BE2C (cell line): ENCODE data around the gene FRMPD4.

ENCODE experiments used
- DNase-seq: peaks from one replicate; pipeline ENCODE4 v3.0.0-alpha.2; 2020
- H3K27me3 ChIP-seq: fragments of 250-450 bp; sonication (Bioruptor Pico); 2 replicates; pipeline ENCODE4 v1.5.1; 2020; ENCODE audit warnings: mild to moderate bottlenecking
- H3K36me3 ChIP-seq: fragments of 250-450 bp; sonication (Bioruptor Pico); 2 replicates; pipeline ENCODE4 v1.5.1; 2020; ENCODE audit warnings: mild to moderate bottlenecking
- H3K4me1 ChIP-seq: fragments of 250-450 bp; sonication (Bioruptor Pico); 2 replicates; pipeline ENCODE4 v1.5.1; 2020
- H3K4me3 ChIP-seq: 2 replicates; pipeline ENCODE4 v1.5.1; 2011; ENCODE audit warnings: low read depth, low read length
- H3K9me3 ChIP-seq: fragments of 250-450 bp; sonication (Bioruptor Pico); 2 replicates; pipeline ENCODE4 v1.5.1; 2020
- TF ChIP-seq, protein P1 (sequence below): IDR thresholded peaks from 2 replicates; pipeline ENCODE4 v1.5.1; 2012; ENCODE audit warnings: mild to moderate bottlenecking, low read depth, low read length

Gene FRMPD4

DNA sequence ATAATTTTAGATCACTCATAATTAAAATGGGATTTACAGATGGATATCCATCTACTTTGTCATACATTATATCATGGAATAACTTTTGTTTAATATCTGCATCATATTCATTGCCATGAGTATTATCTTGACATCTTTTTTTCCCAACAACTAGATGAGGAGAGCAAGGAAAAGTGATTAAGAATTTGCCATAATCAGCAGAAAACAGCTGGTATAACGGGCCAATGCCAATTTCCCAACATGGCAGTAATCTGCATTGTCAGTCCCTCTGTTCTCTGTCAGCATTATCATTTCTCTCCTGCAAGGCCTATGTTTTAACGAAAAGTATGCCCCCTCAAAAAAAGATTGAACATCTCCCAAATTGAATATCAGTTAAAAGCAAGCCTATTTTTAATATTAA is 314.0 kb downstream of the FRMPD4 start:
- Histone ChIP-seq H3K36me3 (no peaks in the 10 kb centered on the region), H3K4me3 (no peak overlapping the region), H3K4me1 (no peaks in the 10 kb centered on the region), H3K27me3 (no peaks in the 10 kb centered on the region), H3K9me3 (no peaks in the 10 kb centered on the region)
- TF ChIP-seq, protein P1, sequence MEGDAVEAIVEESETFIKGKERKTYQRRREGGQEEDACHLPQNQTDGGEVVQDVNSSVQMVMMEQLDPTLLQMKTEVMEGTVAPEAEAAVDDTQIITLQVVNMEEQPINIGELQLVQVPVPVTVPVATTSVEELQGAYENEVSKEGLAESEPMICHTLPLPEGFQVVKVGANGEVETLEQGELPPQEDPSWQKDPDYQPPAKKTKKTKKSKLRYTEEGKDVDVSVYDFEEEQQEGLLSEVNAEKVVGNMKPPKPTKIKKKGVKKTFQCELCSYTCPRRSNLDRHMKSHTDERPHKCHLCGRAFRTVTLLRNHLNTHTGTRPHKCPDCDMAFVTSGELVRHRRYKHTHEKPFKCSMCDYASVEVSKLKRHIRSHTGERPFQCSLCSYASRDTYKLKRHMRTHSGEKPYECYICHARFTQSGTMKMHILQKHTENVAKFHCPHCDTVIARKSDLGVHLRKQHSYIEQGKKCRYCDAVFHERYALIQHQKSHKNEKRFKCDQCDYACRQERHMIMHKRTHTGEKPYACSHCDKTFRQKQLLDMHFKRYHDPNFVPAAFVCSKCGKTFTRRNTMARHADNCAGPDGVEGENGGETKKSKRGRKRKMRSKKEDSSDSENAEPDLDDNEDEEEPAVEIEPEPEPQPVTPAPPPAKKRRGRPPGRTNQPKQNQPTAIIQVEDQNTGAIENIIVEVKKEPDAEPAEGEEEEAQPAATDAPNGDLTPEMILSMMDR: no peak
- no peak for DNase-seq

DNA sequence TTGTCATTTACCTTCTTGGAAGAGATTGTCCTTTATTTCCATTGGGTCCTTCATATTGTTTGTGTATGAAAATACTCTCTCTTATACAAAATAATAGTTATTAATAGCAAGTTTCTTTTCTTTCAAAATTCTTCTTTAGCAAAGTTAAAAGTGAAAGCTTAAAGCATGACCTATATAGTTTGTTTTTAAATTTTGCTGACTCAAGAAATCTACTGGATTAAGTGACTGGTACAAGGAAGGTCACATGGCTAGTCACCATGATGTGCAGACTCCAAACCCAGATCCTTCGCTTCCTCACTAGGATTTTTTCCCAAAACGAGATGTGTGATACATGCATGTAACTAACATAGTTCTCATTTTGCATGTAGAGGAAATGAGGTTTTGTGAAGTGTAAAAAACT is 322.7 kb downstream of the FRMPD4 start:
- Histone ChIP-seq H3K4me1 (no peaks in the 10 kb centered on the region), H3K36me3 (no peaks in the 10 kb centered on the region), H3K9me3 (no peaks in the 10 kb centered on the region), H3K27me3 (no peaks in the 10 kb centered on the region), H3K4me3 (no peak overlapping the region)
- no peak for DNase-seq
- TF ChIP-seq, protein P1: no peak

DNA sequence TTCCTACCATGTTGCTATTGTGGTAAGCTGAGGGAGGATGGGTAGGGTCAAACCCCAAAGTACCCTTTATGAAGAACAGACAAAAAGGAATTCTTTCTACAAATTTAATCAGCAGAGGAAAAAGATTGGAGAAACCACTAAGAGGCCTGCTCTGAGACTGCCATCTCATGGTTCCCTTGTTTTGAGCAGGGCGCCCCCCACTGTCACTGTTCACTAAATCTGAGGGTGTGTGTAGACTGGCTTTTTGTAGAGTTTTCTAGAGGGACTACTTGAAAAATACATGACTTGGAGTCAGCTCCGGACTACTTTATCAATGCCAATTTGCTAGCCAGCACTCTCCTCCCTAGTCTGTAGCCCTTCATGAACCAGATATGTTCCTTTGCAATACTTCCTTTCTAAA is 324.8 kb downstream of the FRMPD4 start:
- no peaks in the 10 kb centered on the region for H3K27me3 ChIP-seq
- TF ChIP-seq, protein P1: no peak

DNA sequence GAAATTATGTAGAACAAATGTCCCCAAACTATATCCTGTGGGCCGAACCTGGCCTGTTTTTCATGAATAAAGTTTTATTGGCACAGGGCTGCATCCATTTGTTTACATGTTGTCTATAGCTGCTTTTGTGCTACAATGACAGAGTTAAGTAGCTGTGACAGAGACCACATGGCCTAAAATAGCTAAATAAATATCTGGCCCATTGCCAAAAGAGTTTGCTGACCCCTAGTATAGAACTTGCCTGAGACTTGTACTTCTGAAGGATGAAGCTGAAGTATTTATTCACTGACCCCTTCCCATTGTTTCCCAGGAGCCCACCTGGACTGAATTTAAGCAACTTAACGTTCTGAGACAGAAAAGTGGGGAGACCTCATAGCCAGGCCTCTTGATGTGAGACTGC is 325.6 kb downstream of the FRMPD4 start:
- H3K4me3 ChIP-seq: no peak overlapping the region
- H3K36me3 ChIP-seq: no peaks in the 10 kb centered on the region
- no peaks in the 10 kb centered on the region for H3K27me3 ChIP-seq
- DNase-seq: no peak
- TF ChIP-seq, protein P1: no peak
- H3K4me1 ChIP-seq: no peaks in the 10 kb centered on the region
- no peaks in the 10 kb centered on the region for H3K9me3 ChIP-seq

More for the DNA sequence above, 324.8 kb downstream of the FRMPD4 start:
- Histone ChIP-seq H3K36me3 (no peaks in the 10 kb centered on the region), H3K9me3 (no peaks in the 10 kb centered on the region), H3K4me1 (no peaks in the 10 kb centered on the region), H3K4me3 (no peak overlapping the region)
- no peak for DNase-seq

DNA sequence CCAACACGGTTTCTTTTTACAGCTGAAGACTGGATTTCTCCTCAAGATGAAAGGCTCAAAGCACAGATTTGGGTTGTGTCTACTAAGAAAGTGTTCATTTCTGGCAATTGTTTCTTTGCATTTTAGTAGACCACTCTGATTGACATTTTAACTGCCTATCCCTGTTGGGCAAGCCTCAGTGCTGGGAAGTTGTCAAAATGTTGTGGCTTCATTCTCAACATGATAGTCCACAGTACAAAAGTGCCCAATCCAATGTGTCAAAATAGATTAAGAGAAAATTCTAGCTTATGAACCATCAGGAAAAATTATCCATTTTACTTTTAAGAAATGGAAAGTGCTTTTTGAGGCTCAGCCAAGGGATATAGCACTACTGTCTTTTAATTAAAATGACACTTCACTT is 329.0 kb downstream of the FRMPD4 start:
- TF ChIP-seq, protein P1: no peak
- Histone ChIP-seq H3K9me3 (no peaks in the 10 kb centered on the region), H3K36me3 (no peaks in the 10 kb centered on the region), H3K4me3 (no peak overlapping the region), H3K4me1 (no peaks in the 10 kb centered on the region), H3K27me3 (no peaks in the 10 kb centered on the region)
- DNase-seq: no peak

DNA sequence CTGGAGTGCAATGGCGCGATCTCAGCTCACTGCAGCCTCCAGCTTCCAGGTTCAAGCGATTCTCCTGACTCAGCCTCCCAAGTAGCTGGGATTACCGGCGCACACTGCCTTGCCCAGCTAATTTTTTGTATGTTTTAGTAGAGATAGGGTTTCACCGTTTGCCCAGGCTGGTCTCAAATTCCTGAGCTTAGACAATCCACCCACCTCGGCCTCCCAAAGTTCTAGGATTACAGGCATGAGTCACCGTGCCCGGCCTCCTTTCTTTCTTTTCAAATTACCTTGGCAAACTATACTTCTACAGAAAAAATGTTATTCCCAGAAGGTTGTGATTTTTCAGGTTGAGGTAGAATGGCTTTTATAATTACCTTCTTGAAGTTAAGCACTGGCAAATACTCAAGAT is 331.0 kb downstream of the FRMPD4 start:
- H3K36me3 ChIP-seq: no peaks in the 10 kb centered on the region
- H3K4me3 ChIP-seq: no peak overlapping the region
- no peaks in the 10 kb centered on the region for H3K4me1 ChIP-seq
- no peak for DNase-seq
- TF ChIP-seq, protein P1: no peak
- no peaks in the 10 kb centered on the region for H3K27me3 ChIP-seq
- no peaks in the 10 kb centered on the region for H3K9me3 ChIP-seq
